NK-92 (cell line): ENCODE data around the gene ADGRE2.
"Not testable (repeated sequence)": the region's sequence is repeated elsewhere in the genome, so short reads cannot be mapped to it uniquely, and the experiment has no call there.

Experiments
- DNase-seq: peaks from one replicate; lab custom pipeline; 2025; ENCODE audit not compliant: unreplicated experiment; lab: John Stamatoyannopoulos, UW

Gene ADGRE2

GRCh38 chr19:14780622-14781225 is 2.4 kb upstream of the ADGRE2 start:
- DNase-seq, result not testable (repeated sequence)

DNA sequence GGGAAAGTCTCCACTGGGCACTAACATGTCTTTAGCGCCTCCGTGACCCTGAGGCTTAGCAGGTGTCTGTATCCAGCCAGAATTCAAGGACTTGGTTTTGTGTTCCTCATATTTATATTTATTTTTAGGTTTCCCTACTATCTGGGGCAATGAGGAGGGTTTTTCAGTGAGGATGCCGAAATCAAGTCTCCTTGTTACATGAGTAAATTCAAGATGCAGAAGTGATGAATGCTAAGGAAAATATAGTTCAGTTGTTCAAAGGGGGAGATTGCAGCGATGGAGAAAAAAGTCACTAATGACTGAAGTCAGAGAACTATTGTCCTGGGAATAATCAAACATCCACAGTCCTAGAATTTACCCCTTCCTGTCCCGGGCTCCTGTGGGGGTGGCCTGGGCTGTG is 791 bp upstream of the ADGRE2 start:
- no peak for DNase-seq

DNA sequence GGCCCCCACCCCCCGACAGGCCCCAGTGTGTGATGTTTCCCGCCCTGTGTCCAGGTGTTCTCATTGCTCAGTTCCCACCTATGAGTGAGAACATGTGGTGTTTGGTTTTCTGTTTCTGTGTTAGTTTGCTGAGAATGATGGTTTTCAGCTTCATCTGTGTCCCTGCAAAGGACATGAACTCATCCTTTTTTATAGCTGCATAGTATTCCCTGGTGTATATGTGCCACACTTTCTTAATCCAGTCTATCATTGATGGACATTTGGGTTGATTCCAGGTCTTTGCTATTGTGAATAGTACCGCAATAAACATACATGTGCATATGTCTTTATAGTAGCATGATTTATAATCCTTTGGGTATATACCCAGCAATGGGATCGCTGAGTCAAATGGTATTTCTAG is 715 bp downstream of the ADGRE2 start:
- not testable (repeated sequence) for DNase-seq

GRCh38 chr19:14775869-14776586 is 2.3 kb downstream of the ADGRE2 start:
- no peak for DNase-seq

DNA sequence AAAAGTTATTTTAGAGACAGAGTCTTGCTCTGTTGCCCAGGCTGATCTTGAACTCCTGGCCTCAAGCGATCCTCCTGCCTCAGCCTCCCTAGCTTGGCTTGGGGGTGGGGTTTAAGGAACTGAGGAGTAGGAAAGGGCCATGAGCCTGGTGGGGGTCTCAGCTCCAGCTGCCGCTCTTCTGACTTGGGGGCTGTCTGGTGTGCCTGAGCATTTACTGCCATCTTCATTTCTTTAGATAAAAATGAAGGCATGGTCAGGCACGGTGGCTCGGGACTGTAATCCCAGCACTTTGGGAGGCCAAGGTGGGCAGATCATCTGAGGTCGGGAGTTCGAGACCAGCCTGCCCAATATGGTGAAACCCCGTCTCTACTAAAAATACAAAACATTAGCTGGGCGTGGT is 3.0 kb downstream of the ADGRE2 start:
- not testable (repeated sequence) for DNase-seq

DNA sequence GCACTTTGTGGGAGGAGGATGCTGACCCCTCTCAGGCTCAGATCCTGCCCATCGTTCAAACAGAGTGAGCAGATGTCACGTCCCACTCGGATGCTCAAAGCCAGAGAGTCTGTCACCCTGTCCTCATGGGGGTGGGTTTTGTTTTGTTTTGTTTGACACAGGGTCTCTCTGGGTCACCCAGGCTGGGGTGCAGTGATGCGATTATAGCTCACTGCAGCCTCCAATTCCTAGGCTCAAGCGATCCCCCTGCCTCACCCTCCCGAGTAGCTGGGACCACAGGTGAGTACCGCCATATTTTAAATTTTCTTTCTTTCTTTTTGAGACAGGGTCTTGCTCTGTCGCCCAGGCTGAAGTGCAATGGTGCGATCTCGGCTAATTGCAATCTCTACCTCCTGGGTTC is 4.0 kb downstream of the ADGRE2 start:
- no peak for DNase-seq

- not testable (repeated sequence) for DNase-seq
Measured at GRCh38 chr19:14773722-14774121, 4.6 kb downstream of the ADGRE2 start.

GRCh38 chr19:14772995-14773394 is 5.4 kb downstream of the ADGRE2 start:
- DNase-seq, result no peak

DNA sequence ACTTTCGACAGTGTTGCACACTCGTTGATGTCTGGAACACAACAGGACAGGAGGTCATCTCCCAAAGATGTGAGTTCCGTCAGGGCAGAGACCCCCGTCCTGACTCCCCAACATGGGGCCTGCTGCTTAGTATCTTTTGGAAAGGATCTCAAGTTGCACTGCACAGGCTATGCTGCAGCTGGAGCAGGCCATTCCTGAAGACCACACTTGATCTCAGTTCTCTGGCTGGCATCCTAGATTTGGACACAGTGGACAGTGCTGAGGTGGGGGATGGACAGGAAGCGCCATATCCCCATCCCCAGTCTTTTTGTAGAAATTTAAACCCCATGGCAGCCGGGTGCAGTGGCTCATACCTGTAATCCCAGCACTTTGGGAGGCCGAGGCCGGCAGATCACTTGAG is 5.9 kb downstream of the ADGRE2 start:
- DNase-seq, result no peak

DNA sequence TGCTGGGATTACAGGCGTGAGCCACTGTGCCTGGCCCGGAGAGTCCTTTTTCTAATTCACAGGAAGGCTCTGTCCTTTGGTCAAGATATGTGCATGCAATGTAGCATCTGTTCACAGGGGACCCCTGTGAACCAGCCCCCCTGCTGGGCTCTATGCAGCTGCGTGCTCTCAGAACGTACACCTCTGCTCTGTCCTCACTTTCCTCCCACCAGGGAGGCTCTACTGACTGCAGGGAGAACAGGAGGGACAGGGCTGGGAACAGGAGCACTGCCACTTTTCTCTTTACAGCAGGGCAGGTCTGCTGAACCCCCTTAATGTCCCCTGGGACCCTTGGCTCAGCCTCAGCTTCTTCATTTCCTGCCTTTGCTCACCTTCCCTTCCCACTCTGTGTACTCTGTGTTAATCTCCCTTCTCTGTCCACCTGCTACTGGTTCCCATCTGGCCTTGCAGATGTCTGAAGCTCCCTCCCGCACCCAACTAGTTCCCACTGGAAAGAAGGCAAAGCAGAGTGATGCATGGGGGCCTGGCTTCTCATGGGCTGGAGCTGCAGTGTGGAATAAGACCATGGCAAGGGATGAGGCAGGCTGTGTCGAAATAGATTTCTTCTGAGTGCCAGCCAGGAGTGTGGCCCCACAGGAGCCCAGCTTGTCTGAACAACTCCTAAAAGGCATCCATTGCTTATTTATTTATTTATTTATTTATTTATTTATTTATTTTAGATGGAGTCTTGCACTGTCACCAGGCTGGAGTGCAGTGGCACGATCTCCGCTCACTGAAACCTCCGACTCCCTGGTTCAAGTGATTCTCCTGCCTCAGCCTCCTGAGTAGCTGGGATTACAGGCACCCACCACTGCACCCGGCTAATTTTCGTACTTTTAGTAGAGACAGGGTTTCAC is 7.2 kb downstream of the ADGRE2 start:
- DNase-seq, result no peak

GRCh38 chr19:14770136-14770535 is 8.2 kb downstream of the ADGRE2 start:
- no peak for DNase-seq

- no peak for DNase-seq
Measured at GRCh38 chr19:14769201-14769600, 9.2 kb downstream of the ADGRE2 start.

DNA sequence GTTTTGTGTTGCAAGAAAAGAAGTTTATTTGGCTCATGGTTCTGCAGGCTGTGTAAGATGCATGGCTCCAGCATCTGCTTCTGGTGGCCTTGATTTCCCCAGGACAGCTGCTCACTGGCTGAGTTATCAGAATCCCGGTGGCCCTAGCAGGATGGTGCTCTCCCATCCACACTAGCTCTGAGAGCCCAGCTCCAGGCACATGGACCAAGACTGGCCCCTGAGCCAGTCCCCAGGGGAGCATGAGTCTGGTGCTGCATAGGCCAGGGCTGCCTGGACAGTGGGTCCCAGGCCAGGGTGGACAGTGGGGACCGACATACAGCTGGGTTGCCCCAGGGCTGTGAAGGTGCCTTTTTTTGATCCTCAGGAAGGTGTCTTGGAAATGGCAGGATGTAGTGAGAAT is 10.4 kb downstream of the ADGRE2 start:
- DNase-seq, result no peak

DNA sequence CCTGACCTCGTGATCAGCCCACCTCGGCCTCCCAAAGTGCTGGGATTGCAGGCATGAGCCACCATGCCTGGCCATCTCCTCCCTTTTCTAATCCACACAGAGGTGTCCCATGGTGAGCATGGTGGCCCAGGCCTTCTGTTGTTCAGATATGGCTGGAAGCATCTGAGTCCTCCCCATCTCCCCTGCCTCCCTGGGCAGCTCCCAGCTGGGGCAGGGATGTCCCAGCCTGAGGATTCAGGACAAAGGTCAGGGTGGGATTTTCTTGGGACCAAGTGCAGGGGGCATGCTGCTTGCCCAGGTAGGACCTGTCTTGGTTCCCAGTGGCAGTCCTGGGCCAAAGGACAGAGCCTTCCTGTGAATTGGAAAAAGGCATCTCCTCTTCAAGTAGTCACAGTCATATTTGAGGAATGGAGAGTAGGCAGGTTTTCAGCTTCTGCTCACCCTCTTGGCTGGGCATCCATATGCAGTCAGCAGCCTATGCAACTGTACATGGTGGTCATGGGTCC is 10.8 kb downstream of the ADGRE2 start:
- no peak for DNase-seq

DNA sequence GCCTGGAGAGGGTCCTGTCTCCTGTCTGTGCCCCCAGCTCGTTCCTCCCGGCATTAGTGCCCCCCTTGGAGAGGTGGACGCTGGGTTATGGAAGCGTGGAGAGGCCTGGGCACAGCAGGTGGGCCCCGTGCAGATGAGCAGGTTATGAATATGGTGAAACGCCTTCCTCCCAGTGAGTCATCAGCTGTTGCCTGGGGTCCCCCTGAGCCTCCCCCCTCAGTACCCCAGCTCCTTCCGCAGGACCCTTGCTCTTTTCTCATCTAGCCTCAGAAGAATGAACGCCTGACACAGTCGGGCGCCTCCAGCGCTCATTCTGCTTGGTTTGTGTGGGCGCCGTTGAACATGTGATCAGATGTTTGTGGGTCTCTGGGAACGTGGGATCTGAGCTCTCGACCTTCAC is 12.5 kb downstream of the ADGRE2 start:
- DNase-seq, result not testable (repeated sequence)

DNA sequence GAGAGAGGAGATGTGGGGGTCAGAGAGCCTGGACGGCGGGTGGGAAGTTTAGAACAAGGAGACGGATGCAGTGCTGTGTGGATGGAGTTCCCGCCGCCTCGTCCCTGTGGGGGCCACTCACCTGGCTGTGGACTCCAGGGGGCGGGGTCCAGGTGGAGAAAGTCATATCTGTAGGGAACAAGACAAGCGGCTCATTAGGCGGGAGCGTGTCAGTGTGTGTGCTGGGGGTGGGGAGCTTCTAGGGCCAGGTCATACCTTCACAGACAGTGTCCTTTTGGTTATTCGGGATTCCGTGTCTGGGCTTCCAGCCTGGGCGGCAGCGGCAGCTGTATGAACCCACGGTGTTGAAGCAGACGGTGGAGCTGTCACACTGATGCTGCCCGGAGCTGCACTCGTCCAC is 13.0 kb downstream of the ADGRE2 start:
- DNase-seq, result not testable (repeated sequence)

- no peak for DNase-seq
Measured at GRCh38 chr19:14764401-14764800, 14.0 kb downstream of the ADGRE2 start.

DNA sequence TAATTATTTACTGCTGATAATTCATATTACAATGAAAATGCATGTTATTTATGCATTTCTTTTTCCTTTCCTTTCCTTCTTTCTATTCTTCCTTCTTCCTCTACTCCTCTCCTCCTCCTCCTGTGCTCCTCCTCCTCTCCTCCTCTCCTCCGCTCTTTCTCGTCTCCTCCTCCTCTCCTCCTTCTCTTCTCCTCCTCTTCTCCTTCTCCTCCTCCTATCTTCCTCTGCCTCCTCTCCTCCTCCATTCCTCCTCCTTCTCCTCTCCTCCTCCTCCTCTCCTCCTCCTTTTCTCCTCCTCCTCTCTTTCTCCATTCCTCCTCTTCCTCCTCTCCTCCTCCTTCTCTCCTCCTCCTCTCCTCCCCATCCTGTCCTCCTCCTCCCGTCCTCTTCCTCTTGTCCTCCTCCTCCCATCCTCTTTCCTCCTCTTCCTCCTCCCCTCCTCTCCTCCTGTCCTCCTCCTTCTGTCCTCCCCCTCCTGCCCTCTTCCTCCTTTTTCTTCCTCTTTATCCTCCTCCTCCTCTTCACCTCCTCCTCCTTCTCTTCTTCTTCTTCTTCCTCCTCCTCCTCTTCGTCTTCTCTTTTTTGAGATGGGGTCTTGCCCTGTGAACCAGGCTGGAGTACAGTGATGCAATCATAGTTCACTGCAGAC is 14.7 kb downstream of the ADGRE2 start:
- DNase-seq, result no peak

DNA sequence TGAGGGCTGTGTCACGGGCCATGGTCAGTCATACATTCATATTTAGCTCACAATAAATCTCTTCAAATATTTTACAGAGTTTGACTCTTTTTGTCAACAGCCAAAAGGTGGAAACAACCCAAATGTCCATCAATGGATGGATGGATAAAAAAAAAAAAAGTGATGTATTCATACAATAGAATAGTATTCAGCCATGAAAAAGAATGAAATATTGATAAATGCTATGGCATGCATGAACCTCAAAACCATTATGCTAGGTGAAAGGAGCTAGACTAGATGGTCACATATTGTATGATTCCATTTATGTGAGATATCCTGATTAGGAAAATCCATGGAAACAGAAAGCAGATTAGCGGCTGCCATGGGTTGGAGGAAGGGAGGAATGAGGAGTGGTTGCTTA is 16.2 kb downstream of the ADGRE2 start:
- DNase-seq, result no peak

DNA sequence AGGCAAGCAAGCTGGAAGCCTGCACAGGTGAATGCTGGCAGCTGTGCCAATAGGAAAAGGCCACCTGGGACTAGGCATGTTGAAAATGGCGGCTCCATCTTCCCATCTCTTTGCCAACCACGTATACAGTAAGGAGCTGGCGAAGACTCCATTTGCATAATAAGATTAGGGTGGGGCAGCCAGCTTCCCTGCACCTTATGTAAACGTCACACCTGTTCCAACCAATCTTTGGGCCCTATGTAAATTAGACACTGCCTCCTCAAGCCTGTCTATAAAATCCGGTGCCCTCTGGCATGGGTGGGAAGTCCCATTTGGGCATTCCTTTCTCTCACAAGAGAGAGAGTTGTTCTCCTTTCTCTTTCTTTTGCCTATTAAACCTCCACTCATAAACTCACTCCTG is 16.8 kb downstream of the ADGRE2 start:
- DNase-seq, result no peak

DNA sequence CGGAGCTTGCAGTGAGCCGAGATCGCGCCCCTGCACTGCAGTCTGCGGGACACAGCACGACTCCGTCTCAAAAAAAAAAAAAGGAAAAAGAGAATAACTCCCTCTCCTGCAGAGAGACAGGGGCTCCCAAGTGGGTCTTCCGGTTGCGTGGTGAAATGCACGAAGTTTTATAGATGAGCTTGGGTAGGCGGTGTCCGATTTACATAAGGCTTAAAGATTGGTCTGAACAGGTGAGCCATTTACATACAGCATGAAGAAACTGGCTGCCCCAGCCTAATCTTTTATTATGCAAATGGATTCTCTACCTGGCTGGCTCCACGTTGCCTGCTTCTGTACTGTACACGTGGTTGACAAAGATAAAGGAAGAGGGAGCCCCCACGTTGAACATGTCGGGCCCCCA is 19.5 kb downstream of the ADGRE2 start:
- no peak for DNase-seq
